Ishikawa (cell line): ENCODE results near the gene TAAR2.

ENCODE experiments used
- CREB1 ChIP-seq: IDR thresholded peaks from 2 replicates; pipeline ENCODE4 v1.6.1; 2012; ENCODE audit warnings: low read depth
- EGR1 ChIP-seq: IDR thresholded peaks from 2 replicates; pipeline ENCODE4 v1.6.1; 2012
- FOXM1 ChIP-seq: IDR thresholded peaks from 2 replicates; pipeline ENCODE4 v1.6.1; 2012; ENCODE audit warnings: low read depth, borderline replicate concordance
- RAD21 ChIP-seq: IDR thresholded peaks from 2 replicates; pipeline ENCODE4 v1.6.1; 2012; ENCODE audit warnings: low read depth
- REST ChIP-seq: IDR thresholded peaks from 2 replicates; pipeline ENCODE4 v1.6.1; 2012; ENCODE audit warnings: low read depth, mild to moderate bottlenecking
- TCF12 ChIP-seq: IDR thresholded peaks from 2 replicates; pipeline ENCODE4 v1.6.1; 2012; ENCODE audit warnings: low read depth
- TEAD4 ChIP-seq: IDR thresholded peaks from 2 replicates; pipeline ENCODE4 v1.6.1; 2012
- ZBTB7A ChIP-seq: IDR thresholded peaks from 2 replicates; pipeline ENCODE4 v1.6.1; 2012; ENCODE audit warnings: low read depth

Gene TAAR2

GRCh38 chr6:132567566-132567965 is 56.5 kb downstream of the TAAR2 start:
- TF ChIP-seq FOXM1 (no peak), REST (no peak), EGR1 (no peak), CREB1 (no peak), TCF12 (no peak), RAD21 (no peak), TEAD4 (no peak), ZBTB7A (no peak)
